HepG2 (cell line): ENCODE data around the gene KLRC4.

ENCODE experiments used
- CEBPZ ChIP-seq: IDR thresholded peaks from 2 replicates; pipeline ENCODE4 v1.6.1; 2012; ENCODE audit warnings: low read length, improper control_type of control experiment
- ZMYM3 ChIP-seq: sonication (generic); formaldehyde crosslinking; IDR thresholded peaks from 2 replicates; pipeline ENCODE4 v1.5.1; 2020; ENCODE audit warnings: mild to moderate bottlenecking, missing genetic modification reagents

GRCh38 chr12:10456856-10457255, 47.3 kb upstream of the KLRC4 start:
- TF ChIP-seq CEBPZ = no peak
- TF ChIP-seq ZMYM3 (CRISPR knock-in tag) = no peak
